ENCODE data around the gene FAM13A.

DNA sequence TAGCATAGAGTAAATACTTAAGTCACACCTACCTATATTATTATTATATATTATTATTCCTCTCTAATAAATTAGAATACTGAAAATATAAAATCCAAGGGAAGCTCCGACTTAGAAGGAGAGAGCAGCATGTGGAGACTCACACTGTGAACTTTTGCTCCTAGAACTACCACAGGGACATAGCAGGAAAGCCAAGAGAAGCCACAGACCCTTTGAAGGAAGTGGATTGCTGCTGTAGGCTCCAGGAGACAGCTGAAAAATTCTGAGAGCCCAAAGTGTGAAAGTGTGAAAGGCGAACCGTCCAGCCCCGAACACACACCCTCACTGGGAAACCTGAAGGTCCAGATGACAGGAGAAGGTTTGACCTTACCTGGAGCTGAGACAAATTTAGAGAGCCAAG, 177.0 kb downstream of the FAM13A start:
- TF ChIP-seq, protein P1, sequence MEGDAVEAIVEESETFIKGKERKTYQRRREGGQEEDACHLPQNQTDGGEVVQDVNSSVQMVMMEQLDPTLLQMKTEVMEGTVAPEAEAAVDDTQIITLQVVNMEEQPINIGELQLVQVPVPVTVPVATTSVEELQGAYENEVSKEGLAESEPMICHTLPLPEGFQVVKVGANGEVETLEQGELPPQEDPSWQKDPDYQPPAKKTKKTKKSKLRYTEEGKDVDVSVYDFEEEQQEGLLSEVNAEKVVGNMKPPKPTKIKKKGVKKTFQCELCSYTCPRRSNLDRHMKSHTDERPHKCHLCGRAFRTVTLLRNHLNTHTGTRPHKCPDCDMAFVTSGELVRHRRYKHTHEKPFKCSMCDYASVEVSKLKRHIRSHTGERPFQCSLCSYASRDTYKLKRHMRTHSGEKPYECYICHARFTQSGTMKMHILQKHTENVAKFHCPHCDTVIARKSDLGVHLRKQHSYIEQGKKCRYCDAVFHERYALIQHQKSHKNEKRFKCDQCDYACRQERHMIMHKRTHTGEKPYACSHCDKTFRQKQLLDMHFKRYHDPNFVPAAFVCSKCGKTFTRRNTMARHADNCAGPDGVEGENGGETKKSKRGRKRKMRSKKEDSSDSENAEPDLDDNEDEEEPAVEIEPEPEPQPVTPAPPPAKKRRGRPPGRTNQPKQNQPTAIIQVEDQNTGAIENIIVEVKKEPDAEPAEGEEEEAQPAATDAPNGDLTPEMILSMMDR (IDR thresholded peaks at IDR 0.05): no peak
- TF ChIP-seq EZH2 (IDR thresholded peaks at IDR 0.05): no peak

All from neural progenitor cell (in vitro differentiated cells).